Measurements from ENCODE around the gene BMPER. TPM values are rescaled to one million over a fixed set of nuclear protein-coding genes. Genes with fewer than 3 reads are reported as not detected.
A peak's percentile ranks its signal among the peaks of the same experiment; 100 is the strongest.

BMPER gene
- total and polyA plus RNA-seq, 10 of the 15 experiments (the other 5 are each of a cell fraction or from before 2014, with no cell fraction given) = 0.02 to 0.08 TPM; not detected in 8

DNA sequence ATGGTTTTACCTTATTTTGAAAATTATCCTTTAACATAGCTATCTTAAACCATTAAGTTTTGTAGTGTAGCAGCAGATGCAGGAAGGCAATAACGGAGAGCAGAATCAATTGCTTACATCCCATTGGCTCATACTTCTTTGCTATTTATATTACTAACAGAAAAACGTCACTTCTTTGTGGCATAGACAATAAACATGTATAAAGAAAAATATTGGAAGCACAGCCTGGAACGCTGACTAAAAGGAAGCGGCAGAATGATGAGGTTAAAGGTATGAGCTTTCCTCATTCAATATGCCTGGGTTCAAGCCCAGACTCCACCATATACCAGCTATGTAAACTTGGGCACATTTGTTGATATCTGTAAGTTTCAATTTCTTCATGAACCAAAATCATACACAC, 24.0 kb upstream of the BMPER start (continued):
- TF ChIP-seq RAD21 (IDR thresholded peaks at IDR 0.05; ENCODE audit: insufficient read depth, low read depth, low read length) = no peak
- no peak for TF ChIP-seq ZNF622 (IDR thresholded peaks at IDR 0.05)
- TF ChIP-seq, protein P1, sequence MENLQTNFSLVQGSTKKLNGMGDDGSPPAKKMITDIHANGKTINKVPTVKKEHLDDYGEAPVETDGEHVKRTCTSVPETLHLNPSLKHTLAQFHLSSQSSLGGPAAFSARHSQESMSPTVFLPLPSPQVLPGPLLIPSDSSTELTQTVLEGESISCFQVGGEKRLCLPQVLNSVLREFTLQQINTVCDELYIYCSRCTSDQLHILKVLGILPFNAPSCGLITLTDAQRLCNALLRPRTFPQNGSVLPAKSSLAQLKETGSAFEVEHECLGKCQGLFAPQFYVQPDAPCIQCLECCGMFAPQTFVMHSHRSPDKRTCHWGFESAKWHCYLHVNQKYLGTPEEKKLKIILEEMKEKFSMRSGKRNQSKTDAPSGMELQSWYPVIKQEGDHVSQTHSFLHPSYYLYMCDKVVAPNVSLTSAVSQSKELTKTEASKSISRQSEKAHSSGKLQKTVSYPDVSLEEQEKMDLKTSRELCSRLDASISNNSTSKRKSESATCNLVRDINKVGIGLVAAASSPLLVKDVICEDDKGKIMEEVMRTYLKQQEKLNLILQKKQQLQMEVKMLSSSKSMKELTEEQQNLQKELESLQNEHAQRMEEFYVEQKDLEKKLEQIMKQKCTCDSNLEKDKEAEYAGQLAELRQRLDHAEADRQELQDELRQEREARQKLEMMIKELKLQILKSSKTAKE (IDR thresholded peaks at IDR 0.05; ENCODE audit: low read depth, poor library complexity, severe bottlenecking) = no peak
- TF ChIP-seq, protein P2, sequence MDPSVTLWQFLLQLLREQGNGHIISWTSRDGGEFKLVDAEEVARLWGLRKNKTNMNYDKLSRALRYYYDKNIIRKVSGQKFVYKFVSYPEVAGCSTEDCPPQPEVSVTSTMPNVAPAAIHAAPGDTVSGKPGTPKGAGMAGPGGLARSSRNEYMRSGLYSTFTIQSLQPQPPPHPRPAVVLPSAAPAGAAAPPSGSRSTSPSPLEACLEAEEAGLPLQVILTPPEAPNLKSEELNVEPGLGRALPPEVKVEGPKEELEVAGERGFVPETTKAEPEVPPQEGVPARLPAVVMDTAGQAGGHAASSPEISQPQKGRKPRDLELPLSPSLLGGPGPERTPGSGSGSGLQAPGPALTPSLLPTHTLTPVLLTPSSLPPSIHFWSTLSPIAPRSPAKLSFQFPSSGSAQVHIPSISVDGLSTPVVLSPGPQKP (IDR thresholded peaks at IDR 0.05; ENCODE audit: low read depth, low read length) = no peak
- TF ChIP-seq BHLHE40 (IDR thresholded peaks at IDR 0.05; ENCODE audit: borderline replicate concordance in 1 of 2, low read depth in 2 of 2, low read length in 1 of 2) = no peak

DNA sequence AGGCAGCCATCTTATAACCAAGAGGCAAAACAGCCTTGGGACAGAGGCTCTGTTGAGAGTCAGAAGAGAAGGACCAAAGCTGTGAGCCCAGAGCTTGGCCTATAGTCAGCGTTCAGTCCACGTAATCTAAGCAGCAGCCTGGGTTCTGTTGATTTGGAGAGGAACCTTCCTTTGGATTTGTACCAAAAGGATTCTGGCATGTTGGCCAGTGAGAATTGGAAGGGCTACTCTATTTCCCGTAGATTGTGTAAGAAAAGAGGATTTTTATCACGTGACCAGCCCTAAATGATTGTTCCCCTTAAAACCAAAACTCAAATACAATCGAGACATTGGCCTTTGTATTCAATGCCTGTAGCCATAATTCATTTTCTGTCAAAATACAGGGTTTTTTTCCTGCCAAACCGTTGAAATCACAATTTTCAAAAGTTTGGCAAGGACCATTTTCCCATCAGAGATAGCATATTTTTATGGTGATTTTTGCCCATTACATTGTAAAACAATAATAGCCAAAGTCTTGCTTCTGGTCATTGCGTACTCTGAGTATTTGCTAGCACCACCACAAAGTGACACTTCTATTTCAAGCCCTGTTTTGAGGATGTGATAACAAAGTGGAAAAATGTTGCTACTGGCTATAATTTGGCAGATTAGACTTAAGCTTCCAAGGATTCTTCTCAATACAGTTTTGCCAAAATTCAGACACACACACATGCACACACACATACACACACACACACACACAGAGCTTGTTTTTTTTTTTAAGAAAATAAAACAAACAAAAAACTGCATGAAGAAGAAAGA, 23.1 kb upstream of the BMPER start:
- BruUV-seq (replicated peaks) = no TSS peak
- ChIA-PET POLR2A (no interaction called here), CTCF (interaction anchor here (2.1 kb wide), 1 partner anchor 13 kb away, joined by 7 read pairs; no protein-coding TSS in a partner anchor), RAD21 (ENCODE audit: unreplicated experiment) (no interaction called here), SMC1A (ENCODE audit: uncharacterized antibody, unreplicated experiment) (no interaction called here)
- ATAC-seq = no peak
- Histone ChIP-seq H3K9me3 (replicated peaks; ENCODE audit: control insufficient read depth, insufficient read depth, low read length) (no peaks in the 10 kb centered on the region), H3K27ac (ENCODE audit: control insufficient read depth, insufficient read depth) (no peak overlapping the region), H3K4me2 (ENCODE audit: control insufficient read depth, insufficient read depth) (no peak overlapping the region), H3K79me2 (ENCODE audit: control insufficient read depth, insufficient read depth, low read length) (no peaks in the 10 kb centered on the region), H3K4me3 (no peak overlapping the region), H4K20me1 (ENCODE audit: control insufficient read depth, insufficient read depth) (no peaks in the 10 kb centered on the region), H3K4me1 (ENCODE audit: control insufficient read depth, insufficient read depth, low read length) (no peaks in the 10 kb centered on the region), H3K9ac (ENCODE audit: control insufficient read depth, insufficient read depth, low read length) (no peak overlapping the region), H3K36me3 (ENCODE audit: control insufficient read depth in 2 of 2, insufficient read depth in 2 of 2, low read length in 1 of 2) (no peaks in the 10 kb centered on the region), H3K27me3 (replicated peaks in 1 of 2; ENCODE audit: control insufficient read depth in 2 of 2, insufficient read depth in 2 of 2, low read length in 1 of 2) (no peaks in the 10 kb centered on the region), H2AFZ (ENCODE audit: control insufficient read depth, low read depth, low read length) (no peak overlapping the region)
- in situ Hi-C loops (cut with MboI) = no loop called here
- TF ChIP-seq, protein P3, sequence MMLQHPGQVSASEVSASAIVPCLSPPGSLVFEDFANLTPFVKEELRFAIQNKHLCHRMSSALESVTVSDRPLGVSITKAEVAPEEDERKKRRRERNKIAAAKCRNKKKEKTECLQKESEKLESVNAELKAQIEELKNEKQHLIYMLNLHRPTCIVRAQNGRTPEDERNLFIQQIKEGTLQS (IDR thresholded peaks at IDR 0.05; ENCODE audit: borderline replicate concordance, extremely low read depth, low read depth, low read length) = no peak
- peak; percentile 12; the same call in 1 of the 2 replicates for TF ChIP-seq RAD51 (IDR thresholded peaks at IDR 0.05)
- DNase-seq (ENCODE audit: low read depth, low spot score) = no peak
- intact Hi-C loops (cut with micrococcal nuclease; ENCODE audit: unreplicated experiment) = no loop called here
- WGBS (ENCODE audit: insufficient coverage, insufficient replicate concordance, low lambda C conversion rate, missing lambda C conversion rate) = 30% methylated on average over 7 of the region's 7 CpGs
- no peak for FAIRE-seq
